ENCODE data around the gene CREBZF.
"Not testable (repeated sequence)": the region's sequence is repeated elsewhere in the genome, so short reads cannot be mapped to it uniquely, and the experiment has no call there.

DNA sequence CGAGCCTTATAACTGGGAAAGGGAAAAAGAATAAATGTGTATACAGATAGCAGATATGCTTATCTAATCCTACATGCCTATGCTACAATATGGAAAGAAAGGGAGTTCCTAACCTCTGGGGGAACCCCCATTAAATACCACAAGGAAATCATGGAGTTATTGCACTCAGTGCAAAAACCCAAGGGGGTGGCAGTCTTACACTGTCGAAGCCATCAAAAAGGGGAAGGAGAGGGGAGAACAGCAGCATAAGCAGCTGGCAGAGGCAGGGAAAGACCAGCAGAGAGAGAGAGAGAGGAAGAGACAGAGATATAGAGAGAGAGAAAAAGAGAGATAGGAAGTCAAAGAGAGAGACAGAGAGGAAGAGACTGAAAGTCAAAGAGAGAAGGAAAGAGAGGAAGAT is 53.3 kb downstream of the CREBZF start:
- TF ChIP-seq, protein P1, sequence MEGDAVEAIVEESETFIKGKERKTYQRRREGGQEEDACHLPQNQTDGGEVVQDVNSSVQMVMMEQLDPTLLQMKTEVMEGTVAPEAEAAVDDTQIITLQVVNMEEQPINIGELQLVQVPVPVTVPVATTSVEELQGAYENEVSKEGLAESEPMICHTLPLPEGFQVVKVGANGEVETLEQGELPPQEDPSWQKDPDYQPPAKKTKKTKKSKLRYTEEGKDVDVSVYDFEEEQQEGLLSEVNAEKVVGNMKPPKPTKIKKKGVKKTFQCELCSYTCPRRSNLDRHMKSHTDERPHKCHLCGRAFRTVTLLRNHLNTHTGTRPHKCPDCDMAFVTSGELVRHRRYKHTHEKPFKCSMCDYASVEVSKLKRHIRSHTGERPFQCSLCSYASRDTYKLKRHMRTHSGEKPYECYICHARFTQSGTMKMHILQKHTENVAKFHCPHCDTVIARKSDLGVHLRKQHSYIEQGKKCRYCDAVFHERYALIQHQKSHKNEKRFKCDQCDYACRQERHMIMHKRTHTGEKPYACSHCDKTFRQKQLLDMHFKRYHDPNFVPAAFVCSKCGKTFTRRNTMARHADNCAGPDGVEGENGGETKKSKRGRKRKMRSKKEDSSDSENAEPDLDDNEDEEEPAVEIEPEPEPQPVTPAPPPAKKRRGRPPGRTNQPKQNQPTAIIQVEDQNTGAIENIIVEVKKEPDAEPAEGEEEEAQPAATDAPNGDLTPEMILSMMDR (conservative IDR thresholded peaks at IDR 0.05), result not testable (repeated sequence)
- not testable (repeated sequence) for TF ChIP-seq ZFX (IDR thresholded peaks at IDR 0.05)

Measured in C4-2B (cell line).